Right kidney (tissue), 9 donors: ENCODE data around the gene NAIP.
"Not testable (repeated sequence)": the region's sequence is repeated elsewhere in the genome, so short reads cannot be mapped to it uniquely, and the experiment has no call there.

ENCODE experiments used
- DNase-seq: peaks from one replicate; pipeline ENCODE4 v3.0.0-alpha.2; 2016
- long read RNA-seq, 8 donors: transcript quantifications; one replicate each; lab custom pipeline, GENCODE V29; 2026

NAIP gene
- long read RNA-seq, donor 1 = 0 reads
- long read RNA-seq, donor 2 = 0 reads
- long read RNA-seq, donor 3 = 0 reads
- long read RNA-seq, donor 4 = 0 reads
- long read RNA-seq, donor 5, full-length matches to known transcripts = 1 of 1 reads
- long read RNA-seq, donor 5, partial matches to known transcripts = 0 of 1 reads
- long read RNA-seq, donor 5, other reads (novel, unspliced or antisense) = 0 of 1 reads
- long read RNA-seq, donor 6, partial matches to known transcripts = 0 of 1 reads
- long read RNA-seq, donor 6, other reads (novel, unspliced or antisense) = 0 of 1 reads
- long read RNA-seq, donor 7 = 0 reads
- long read RNA-seq, donor 8, partial matches to known transcripts = 70 of 163 reads
- long read RNA-seq, donor 8, other reads (novel, unspliced or antisense) = 93 of 163 reads

GRCh38 chr5:71025289-71025953, at the start of gene NAIP:
Gene NAIP, minus strand, starts transcription at chr5:71025339. Its CDS starts 12,424 bp downstream, at chr5:71012915.
- DNase-seq = not testable (repeated sequence)

- not testable (repeated sequence) for DNase-seq
Observed at GRCh38 chr5:71067262-71067928, 42.3 kb upstream of the NAIP start, which contains the start of gene GTF2H2. Gene GTF2H2, minus strand, starts transcription at chr5:71067676. Its CDS starts 4,913 bp downstream, at chr5:71062763.

- DNase-seq = not testable (repeated sequence)
Observed at GRCh38 chr5:71061322-71061721, 36.2 kb upstream of the NAIP start.

- not testable (repeated sequence) for DNase-seq
Observed at GRCh38 chr5:71059426-71059825, 34.3 kb upstream of the NAIP start.

GRCh38 chr5:71044808-71045207, 19.7 kb upstream of the NAIP start:
- not testable (repeated sequence) for DNase-seq

- DNase-seq = not testable (repeated sequence)
Observed at GRCh38 chr5:71044128-71044527, 19.0 kb upstream of the NAIP start.

- not testable (repeated sequence) for DNase-seq
Observed at GRCh38 chr5:71031046-71031776, 6.1 kb upstream of the NAIP start.

- not testable (repeated sequence) for DNase-seq
Observed at GRCh38 chr5:71020643-71021042, 4.5 kb downstream of the NAIP start.

- not testable (repeated sequence) for DNase-seq
Observed at GRCh38 chr5:71018376-71019005, 6.6 kb downstream of the NAIP start.

GRCh38 chr5:71014176-71014575, 11.0 kb downstream of the NAIP start:
- no peak for DNase-seq

- DNase-seq = no peak
Observed at GRCh38 chr5:71013575-71013974, 11.6 kb downstream of the NAIP start.

GRCh38 chr5:71011194-71011792, 13.8 kb downstream of the NAIP start:
- no peak for DNase-seq

- DNase-seq = not testable (repeated sequence)
Observed at GRCh38 chr5:71006983-71007382, 18.2 kb downstream of the NAIP start.

GRCh38 chr5:70984882-70985281, 40.3 kb downstream of the NAIP start:
- DNase-seq = not testable (repeated sequence)

GRCh38 chr5:70967220-70967619, 57.9 kb downstream of the NAIP start:
- DNase-seq = not testable (repeated sequence)

- not testable (repeated sequence) for DNase-seq
Observed at GRCh38 chr5:70964531-70964930, 60.6 kb downstream of the NAIP start.

- DNase-seq = not testable (repeated sequence)
Observed at GRCh38 chr5:70953068-70953467, 72.1 kb downstream of the NAIP start.

- DNase-seq = not testable (repeated sequence)
Observed at GRCh38 chr5:70932560-70932959, 92.6 kb downstream of the NAIP start.

- DNase-seq = not testable (repeated sequence)
Observed at GRCh38 chr5:70931709-70932368, 93.3 kb downstream of the NAIP start.

GRCh38 chr5:70925211-70925562, 100.0 kb downstream of the NAIP start:
- not testable (repeated sequence) for DNase-seq
